Measurements from ENCODE around the gene KDM1A.
A peak's percentile ranks its signal among the peaks of the same experiment; 100 is the strongest.

The KDM1A gene

DNA sequence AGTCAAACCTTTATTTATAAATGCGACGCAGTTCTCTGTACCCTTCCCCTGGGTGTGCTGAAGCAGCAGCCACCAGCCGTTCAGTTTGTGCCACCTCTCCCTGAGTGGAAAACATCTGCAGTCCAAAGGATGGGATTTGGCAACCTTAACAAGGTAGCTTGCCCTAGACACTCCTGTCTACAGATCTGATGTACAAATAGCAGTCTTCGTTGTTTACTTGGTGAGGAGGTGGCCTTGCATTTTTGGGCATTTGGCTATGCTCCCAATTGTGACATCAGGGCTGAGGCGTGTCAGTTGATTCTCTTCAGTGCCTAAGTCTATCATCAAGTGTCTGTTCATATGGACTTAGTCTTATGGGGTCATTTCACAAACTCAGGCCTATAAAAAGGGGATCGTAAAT lies 59.8 kb downstream of the KDM1A start:
- no peak for DNase-seq

DNA sequence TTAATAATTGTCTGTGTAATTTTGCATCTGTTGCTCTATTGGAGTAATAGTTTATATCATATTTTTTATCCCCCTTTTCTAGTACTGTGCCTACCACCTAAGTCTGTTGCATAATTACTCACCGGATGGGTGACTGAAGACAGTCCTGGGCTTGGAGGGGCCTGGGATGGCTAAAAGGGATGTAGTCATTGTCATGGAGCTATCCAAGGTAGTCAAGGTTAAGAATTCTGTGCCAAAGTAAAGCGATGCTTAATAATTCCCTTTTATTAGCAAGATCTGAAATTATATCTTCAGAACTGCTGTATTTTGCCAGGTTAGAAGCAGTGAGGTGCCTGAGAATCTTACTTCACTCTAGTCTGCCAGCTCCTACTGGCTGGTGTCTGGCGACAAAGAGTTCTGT lies 61.6 kb downstream of the KDM1A start:
- no peak for DNase-seq

DNA sequence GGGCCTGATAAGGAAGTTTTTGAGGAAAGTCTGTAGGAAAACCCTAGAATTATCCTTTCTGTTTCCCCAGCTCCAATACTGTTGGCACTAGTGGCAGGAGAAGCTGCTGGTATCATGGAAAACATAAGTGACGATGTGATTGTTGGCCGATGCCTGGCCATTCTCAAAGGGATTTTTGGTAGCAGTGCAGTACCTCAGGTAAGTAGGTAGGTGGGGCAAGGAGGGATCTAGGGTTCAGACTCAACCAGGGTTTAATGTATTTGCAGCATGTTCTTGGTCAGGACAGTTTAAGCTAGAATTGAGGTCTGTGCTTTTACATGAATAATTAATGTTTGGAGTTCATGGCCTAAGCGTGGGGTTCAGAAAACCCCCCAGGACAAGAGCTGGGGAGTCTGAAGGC lies 62.1 kb downstream of the KDM1A start:
- no peak for DNase-seq

DNA sequence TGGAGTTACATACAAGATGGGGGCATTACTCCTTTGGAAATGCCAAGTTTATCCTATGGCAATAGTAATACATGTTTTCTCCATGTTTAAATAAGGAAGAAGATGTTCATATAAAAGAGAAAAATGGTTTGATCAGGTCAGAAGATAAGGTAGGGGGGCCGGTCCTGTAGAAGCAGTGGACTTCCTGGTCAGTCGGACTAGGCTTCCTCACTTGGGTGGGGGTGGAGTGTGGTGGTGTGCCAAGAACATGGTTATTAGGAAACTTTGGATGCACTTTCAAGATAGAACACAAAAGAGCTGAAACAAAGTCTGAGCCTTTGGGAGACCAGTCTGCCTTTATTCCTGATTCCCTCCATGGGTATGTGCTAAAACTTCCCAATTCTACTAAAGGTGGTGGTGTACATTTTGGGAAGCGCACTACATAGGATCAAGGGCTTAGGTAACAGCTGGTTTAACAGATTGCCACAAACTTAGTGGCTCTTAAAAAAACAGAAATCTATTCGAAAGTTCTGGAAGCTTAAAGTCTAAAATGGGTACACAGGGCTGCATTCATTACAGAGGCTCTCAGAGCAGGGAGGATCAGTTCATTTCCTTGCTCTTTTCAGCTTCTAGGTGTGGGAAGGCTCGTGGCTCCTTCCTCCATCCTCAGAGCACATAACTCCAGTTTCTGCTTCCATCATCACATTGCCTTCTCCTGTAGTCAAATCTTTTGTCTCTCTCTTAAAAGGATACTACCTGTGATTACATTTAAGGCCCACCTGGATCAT lies 64.6 kb downstream of the KDM1A start:
- no peak for DNase-seq

DNA sequence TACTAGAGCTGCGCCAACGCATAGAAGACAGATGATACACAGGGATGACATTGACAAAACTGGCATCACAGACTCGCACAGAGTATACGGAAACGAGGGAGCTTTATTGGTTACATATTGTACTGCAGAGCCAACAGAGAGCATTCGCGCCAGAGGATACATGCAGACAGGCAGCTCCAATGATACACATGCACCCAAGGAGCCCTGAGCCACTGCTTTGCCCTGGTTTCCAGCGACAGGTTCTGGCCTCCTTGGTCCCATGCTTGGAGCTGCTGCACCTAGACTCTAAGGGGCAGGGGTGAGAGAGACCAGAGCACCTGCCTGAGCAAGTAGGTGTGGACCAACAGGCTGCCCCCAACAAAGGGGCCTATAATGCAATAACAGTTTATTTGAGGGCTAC lies 65.6 kb downstream of the KDM1A start:
- DNase-seq: no peak

DNA sequence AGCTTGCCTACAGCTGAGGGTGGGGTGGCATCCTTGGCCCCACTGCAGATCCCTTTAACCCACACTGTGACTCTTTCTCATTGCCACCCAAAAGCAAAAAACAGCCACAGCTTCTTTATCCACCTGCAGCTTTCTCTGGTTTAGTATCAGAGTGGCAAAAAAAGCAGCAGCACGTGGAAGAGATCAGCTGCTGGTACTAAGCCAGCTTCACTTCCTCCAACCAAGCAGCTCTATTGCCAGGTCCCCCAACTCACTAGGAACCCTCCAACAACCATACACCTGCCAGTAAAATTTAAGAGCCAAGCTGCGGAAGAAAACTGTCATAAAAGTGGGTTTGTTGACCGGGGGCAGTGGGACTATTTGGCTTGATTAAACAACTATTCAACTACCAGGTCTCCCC lies 66.4 kb downstream of the KDM1A start:
- DNase-seq: no peak

DNA sequence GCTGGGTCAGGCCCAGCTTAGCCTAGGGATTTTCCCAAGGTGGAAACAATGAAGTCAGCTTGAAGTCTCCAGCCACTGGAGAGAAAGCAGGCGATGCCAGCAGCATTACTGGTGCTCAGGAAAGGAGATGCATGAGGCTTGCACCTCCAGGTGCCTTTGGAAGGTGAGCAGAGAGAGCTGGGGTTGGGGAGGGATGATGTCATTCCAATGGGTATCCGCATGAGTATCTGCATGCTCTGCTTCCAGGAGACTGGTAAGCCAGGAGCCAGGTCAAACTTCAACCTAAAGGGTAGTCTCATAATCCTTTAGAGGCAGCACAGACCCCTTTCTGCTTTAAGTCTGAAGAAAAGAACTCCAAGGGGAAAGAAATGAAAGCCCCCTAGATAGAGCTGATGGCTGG lies 68.8 kb downstream of the KDM1A start:
- no peak for DNase-seq

DNA sequence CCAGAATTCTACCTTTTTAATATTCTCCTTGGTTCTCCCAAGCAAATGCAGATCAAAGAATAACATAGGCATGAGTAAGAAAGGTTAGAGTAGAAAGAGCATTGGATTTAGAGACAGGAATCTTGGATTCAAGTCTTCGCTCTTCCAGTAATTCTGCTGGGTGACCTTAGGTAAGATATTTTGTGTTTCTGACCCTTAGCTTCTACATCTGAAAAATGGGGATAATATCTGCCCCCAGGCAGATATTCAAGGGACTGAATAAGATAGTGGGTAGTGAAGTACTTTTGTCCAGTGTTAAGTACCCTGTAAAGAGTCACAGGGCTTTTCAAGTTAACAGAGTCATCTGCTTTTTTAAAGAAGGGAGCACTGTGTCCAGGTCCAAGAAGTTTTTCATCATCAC lies 70.8 kb downstream of the KDM1A start:
- no peak for DNase-seq

DNA sequence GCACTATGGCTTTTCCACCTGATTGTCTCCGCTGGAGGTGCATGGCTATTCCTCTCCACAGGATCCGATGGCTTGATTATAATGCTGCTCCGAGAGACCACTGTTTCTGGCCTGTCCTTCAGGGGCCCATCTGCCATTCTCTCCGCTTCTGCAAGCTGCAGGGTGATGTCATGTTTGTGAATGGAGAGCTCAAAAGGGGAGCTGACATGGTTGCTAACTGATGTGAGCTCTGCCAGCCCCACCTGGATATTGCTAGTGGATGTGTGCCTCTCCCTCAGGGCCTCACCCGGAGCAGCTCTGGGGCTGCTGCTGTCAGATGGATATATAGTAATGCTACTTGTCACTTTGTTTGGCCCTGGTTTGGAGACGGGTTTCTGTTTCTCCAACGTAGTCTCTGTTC lies 72.3 kb downstream of the KDM1A start:
- DNase-seq: no peak

DNA sequence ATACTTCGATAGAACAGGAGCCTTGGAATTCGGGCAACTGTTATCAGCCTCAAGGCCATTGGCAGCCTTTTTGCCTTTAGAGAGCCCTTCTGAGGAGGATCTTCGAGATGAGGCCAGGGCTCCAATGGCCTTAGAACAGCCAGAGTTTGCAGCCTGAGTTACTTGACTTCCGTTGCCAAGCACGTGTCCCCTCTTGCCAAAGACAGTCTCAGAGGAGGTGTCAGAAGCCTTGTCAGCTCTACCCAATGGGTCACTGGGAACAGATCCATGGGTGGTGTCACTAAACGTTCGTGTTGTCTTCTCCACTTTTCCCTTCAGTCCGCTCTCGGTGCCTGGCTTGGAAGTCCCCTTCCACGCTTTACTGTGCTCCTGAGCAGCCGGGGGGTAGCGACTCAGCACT lies 73.2 kb downstream of the KDM1A start:
- no peak for DNase-seq

DNA sequence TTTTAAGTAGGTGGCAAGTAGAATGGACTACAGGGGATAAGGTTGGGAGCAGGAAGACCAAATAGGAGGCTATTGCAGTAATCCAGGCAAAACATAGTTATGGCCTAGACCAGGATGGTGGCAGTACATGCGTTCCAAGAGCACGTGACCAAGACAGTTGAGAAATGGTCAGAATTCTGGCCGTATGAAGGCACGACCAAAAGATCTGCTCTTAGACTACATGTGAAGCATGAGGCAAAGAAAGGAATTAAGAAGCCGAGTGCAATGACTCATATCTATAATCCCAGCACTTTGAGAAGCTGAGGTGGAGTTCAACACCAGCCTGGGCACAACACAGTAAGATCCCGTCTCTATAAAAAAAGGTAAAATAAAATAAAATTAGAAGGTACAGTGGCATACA lies 78.0 kb downstream of the KDM1A start:
- no peak for DNase-seq

DNA sequence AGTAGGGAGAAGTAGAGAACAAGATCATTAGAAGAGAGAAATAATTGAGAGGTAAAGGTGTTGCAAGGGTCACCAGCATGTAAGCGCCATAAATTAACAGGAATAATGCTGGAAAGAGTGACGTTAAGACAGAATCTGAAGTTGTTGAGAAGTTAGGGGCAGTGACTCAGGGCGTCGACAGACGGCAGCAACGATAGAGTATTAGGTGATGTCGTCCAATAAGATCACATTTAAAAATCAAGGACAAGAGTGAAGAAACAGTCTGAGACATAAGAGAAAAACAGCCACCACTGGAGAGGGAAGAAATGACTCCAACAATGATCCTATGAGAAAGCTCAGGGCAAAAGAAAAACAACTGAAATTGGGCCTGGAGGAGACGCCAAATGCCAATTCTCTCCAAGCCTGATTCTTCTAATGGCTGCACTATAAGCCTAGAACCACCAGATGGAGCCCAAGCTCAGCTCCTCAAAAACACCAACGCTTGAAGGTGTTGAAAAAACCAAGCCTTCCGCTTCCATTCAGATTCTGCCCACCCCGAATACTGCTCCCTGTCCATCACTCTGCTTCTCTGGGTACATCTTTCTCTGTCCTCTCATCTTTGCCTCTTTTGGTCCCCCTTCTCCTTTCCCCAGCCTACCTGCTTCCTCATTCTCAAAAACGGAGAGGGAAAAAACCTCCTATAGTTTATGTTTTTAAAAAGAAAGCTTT lies 79.3 kb downstream of the KDM1A start:
- DNase-seq: peak; percentile 63

DNA sequence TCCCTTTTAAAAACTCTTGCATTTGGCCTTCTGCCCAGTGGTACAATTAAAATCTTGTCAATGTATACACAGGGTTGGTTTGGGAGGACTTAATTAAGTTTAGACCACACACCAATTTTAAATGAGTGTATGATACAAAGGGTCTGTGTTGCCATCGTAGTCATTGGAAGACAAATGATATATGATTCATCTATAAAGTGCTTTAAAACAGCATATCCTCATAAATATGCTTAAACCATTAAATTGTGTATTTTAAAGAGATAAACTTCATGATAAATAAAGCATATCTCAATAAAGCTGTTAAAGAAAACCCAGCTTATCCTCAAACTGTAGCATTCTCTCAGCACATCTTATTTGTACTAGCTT lies 79.9 kb downstream of the KDM1A start:
- DNase-seq: no peak

DNA sequence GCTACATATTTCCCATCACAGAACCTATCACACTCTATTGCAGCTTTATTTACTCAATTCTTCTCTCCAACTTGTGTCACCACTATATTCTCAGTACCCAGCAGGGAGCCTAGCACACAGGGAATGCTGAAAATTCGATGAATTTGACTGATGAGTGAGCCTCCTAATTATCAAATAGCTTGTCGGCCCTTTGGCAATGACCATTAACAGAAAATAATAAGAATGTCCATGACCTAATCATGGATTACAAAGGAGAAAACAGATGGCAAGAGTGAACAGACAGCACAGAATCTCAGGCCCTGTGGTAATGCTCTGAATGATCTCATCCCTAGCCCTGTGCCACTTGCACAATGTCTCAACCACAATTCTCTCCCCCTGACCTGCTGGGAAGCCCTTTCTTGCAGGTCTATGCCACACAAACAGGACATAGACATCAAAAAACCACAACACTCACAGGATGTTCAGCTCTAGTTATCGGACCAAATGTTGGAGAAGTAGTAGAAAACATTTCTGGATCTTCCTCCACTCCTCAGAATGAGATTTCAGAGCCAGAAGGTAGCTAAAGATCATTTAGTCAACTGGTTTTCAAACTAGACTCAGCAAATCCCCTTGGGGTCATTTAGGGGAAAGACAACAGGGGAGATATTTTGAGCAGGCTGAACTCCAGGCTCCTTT lies 80.9 kb downstream of the KDM1A start:
- DNase-seq: peak; percentile 52

DNA sequence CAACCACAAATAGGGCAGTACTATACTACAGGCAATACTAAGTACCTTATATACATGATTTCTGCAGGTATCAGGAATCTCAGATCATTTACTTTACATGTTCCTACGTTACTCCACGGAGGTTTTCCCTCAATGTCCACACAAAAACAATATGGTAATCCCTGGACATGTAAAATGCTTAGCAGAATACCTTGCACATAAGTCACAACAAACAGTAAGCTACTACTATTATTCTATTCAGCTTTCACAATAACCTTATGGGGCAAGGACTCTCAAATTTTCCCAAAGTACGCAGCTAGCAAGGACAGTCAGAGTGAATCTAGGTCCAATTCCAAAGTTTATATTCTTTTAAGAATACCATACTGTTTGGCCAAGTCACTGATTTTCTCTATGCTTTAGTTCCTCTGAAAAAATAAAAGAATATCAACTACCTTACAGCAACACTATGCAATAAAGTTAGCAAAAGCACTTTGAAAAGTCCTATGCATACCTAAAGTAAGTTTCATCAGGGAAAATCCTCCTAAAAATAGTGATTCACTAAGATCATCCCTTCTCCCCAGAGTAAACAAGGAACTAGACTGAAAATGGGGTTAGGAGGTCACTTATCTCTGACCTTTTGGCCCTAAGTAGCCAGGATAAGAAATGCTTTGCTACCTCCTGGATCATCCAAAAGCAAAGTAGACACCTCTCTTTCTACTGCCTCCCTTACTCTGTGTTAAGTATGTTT lies 82.0 kb downstream of the KDM1A start:
- no peak for DNase-seq

DNA sequence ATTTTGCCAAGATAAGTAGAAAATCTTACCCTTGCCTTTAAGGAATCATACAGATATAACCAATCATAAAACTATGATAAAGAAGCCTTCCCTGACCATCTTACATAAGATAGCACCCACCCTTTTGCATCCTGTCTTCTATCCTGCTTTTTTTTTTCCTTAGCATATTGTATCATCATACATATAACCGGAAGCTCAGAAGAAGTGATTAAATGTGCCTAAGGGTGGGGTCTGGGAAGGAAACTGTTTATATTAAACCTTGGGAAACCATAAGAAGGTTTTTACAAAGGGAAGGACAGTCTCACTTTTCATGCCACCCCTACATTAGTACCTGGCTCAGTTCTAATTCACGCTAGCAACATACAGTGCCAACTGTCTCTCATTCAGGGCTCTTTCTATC lies 82.6 kb downstream of the KDM1A start:
- no peak for DNase-seq

DNA sequence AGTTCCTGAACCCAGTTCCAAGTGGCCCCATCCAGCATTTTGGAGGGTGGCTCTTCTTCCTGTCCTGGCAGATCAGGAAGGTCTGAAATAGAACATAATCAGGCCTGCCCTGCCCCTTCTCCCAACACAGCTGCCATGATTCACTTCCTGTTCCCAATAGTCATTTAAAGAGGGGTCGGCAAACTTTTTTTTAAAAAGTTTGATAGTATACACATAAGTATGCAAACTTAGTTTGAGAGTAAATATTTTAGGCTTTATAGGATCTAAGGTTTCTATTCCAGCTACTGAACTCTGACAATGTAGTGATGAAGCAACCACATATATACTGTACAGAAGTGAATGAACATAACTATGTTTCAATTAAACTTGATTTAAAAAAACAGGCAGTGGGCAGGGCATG lies 83.0 kb downstream of the KDM1A start:
- no peak for DNase-seq

DNA sequence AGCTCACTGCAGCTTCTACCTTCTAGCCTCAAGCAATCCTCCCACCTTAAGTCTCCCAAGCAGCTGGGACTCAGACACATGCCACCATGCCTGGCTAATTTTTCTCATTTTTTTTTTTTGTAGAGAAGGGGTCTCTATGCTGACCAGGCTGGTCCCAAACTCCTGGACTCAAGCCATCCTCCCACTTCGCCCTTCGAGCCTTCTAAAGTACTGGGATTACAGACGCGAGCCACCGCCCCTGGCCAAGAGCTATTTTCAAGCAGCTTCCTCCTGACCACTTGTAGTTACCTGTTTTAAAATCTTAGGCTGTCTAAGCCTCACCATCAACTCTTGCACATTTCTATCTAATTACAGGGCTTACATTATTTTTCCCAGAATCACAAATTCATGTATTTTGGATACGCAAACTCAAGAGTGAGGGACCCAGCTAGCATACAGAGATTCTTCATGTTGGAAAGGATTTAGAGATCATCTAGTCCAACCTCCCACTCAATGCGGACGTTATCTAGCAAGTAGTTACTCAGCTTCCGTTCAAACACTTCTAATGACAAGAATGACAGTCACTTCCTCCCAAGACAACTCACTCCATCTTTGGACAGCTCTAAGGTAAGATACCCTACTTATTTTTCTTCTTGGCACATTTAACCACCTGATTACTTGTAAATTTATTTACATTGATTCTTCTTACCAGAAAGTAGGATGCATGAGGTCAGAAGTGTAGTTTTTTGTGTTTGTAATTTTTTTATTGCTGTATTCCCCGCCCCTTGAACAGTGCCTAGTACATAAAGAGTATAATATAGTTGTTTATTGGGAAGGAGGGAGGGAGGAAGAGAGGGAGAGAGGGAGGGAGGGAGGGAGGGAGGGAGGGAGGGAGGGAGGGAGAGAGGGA lies 84.0 kb downstream of the KDM1A start:
- no peak for DNase-seq

DNA sequence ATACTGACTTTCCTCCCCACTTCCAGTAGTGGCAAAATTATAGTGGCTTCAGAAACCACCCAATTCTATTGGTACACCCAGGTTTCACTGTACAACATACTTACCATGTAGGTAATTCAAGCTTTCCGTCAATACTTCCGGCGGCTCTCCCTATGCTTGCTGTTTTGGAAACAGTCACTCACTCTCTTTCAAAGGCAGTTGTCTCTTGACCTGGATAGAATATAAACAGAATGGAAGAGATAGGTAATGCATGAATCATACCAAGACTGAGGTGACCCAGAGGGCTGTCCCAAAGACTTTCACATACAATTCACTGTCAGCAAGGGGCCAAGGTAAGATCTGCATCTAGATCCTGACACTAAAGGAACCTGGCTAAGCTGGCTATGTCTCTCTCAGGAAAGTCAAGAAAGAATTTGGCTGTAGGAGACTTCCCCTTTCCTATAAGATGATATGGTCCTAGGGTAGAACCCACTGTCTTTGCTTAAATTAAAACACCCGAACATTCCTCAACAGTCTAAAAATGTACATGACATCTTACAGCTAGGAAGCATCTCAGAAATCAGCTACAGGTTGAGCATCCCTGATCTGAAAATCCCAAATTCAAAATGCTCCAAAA lies 89.8 kb downstream of the KDM1A start:
- DNase-seq: no peak

DNA sequence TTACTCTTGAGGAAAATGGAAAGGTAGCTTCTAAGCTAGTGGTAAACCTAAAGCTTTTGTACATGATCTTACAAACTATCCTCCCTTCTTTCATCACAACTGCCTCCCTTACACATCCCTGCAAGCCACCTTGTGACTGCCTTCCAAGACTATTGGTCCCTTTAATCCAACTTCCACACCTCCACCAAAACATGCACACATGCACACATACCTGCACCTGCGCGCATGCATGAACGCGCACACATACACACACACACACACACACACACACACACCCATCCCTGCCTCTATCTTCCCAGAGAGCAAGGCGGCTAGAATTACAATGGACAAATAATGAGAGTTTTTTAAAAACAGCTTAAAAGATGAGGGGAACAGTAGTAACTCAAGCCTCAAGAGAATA lies 91.1 kb downstream of the KDM1A start:
- no peak for DNase-seq

DNA sequence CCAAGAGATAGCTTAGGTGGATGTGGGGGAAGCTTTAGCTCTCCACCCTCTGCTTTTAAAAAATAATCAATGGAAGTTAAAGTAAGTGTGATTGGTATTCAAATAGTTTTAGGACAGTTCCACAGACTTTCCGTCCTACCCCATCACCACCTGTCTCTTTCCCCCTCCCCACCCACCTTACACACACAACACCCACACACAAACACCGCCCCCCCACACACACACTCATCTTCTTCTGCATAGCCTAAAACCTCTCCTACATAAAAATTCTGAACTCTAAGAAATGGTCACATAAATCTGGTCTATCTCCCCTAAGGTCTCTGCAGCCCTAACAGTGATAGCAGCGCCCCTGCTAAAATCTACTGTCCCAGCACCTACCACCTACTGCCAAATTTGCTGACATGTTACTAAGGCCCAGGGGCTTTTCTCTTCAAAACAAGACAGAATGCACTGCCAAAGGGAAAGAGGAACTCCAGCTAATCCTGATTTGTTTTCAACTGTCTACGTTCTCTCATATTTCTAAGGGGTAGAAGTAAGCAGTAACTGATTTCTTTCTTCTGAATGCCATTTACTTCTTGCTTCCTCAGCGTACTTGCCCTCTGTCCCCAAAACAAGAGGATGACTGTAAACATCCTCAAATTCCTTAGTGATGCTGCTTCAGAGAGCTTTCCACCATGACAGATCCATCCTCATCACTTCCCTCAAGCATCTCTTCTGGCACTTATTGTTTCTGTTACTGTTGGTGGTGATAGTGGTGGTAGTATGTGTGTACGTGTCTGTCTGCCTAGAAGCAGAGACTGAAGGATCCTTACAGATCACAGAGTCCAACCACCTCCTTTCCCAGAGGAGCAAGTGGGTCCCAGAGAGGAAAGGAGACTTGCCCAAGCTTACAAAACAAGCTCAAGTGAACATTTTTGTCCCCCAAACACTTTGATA lies 92.6 kb downstream of the KDM1A start:
- DNase-seq: no peak

Measured in CD4-positive, alpha-beta T cell treated with Interleukin-15 for 1 hour (primary cell).